ENCODE measurements around the gene UBE2Q1.

DNA sequence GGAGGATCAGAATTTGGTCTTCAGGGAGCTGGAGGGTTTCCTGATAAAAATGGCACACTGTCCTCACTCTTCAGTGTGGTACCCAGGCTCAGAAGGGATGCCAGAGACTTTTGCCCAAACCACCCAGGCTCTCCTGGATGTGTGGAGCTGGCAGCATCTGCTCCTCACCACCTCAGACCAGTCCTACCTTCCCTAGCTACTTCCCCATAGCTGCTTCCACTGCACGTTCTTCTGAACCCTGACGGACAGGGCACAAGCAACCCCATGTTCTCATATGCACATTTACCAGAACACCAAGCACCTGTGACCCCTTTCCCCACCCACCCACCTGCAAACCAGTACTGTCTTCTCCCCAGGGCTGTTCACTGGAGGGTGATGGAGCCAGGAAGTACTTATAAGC lies 44.9 kb upstream of the UBE2Q1 start:
- TF ChIP-seq RCOR1 (IDR thresholded peaks at IDR 0.05; ENCODE audit: insufficient replicate concordance, low read length), result no peak
- TF ChIP-seq, protein P1, sequence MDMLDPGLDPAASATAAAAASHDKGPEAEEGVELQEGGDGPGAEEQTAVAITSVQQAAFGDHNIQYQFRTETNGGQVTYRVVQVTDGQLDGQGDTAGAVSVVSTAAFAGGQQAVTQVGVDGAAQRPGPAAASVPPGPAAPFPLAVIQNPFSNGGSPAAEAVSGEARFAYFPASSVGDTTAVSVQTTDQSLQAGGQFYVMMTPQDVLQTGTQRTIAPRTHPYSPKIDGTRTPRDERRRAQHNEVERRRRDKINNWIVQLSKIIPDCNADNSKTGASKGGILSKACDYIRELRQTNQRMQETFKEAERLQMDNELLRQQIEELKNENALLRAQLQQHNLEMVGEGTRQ (IDR thresholded peaks at IDR 0.05; ENCODE audit: low read depth, low read length), result no peak
- TF ChIP-seq, protein P2, sequence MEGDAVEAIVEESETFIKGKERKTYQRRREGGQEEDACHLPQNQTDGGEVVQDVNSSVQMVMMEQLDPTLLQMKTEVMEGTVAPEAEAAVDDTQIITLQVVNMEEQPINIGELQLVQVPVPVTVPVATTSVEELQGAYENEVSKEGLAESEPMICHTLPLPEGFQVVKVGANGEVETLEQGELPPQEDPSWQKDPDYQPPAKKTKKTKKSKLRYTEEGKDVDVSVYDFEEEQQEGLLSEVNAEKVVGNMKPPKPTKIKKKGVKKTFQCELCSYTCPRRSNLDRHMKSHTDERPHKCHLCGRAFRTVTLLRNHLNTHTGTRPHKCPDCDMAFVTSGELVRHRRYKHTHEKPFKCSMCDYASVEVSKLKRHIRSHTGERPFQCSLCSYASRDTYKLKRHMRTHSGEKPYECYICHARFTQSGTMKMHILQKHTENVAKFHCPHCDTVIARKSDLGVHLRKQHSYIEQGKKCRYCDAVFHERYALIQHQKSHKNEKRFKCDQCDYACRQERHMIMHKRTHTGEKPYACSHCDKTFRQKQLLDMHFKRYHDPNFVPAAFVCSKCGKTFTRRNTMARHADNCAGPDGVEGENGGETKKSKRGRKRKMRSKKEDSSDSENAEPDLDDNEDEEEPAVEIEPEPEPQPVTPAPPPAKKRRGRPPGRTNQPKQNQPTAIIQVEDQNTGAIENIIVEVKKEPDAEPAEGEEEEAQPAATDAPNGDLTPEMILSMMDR (conservative IDR thresholded peaks at IDR 0.05; ENCODE audit: low read depth, low read length), result no peak
- no peak for TF ChIP-seq POLR2A (IDR thresholded peaks at IDR 0.05; ENCODE audit: low read depth, low read length)
- TF ChIP-seq MAFK (IDR thresholded peaks at IDR 0.05; ENCODE audit: low read depth, low read length), result no peak
- no peak for TF ChIP-seq RFX5 (IDR thresholded peaks at IDR 0.05; ENCODE audit: low read depth, low read length)
- no peak for TF ChIP-seq BHLHE40 (IDR thresholded peaks at IDR 0.05; ENCODE audit: low read depth, low read length)
- TF ChIP-seq RAD21 (IDR thresholded peaks at IDR 0.05; ENCODE audit: low read length), result no peak
- no peak for TF ChIP-seq MAZ (IDR thresholded peaks at IDR 0.05; ENCODE audit: borderline replicate concordance, low read depth, low read length)
- TF ChIP-seq MXI1 (IDR thresholded peaks at IDR 0.05; ENCODE audit: borderline replicate concordance, low read depth, low read length), result no peak
- TF ChIP-seq CHD1 (IDR thresholded peaks at IDR 0.05; ENCODE audit: low read depth, low read length), result no peak

All from IMR-90 (cell line).